SU-DHL-6 (cell line): Measurements from ENCODE around the gene RUNX2.

Experiments used
- CTCF ChIP-seq: fragments of 200-600 bp; sonication (generic); IDR thresholded peaks from one replicate; pipeline ENCODE4 v1.5.1; 2017; ENCODE audit warnings: antibody characterized with exemption, mild to moderate bottlenecking, low read length, moderate library complexity; ENCODE audit not compliant: insufficient read depth, poor library complexity, severe bottlenecking
- EZH2phosphoT487 ChIP-seq: fragments of 200-600 bp; sonication (generic), shearing (Covaris generic); conservative IDR thresholded peaks from 2 replicates; pipeline ENCODE4 v1.6.1; 2018; ENCODE audit warnings: mild to moderate bottlenecking, antibody characterized with exemption, low read length, moderate library complexity, mixed read lengths

DNA sequence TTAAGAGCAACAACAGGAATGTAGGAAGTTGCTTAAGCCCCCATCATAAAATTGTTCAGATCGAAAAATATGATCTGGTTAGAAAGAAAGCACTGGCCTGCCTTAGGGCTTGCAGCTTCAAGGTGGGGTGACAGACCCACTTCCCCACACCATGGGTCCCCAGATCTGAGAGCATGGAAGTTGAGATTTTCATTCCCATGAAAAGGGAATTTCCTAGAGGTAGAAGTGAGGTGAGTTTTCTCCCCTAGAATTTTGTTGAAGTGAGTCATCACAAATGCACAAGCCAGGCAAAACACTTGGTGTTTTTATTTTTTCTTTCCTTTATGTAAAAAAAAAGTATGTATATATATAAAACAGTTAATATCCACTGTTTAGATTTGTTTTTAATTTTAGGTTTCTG lies 263.2 kb downstream of the RUNX2 start:
- no peak for TF ChIP-seq CTCF
- no peak for TF ChIP-seq EZH2phosphoT487
